DMS 273 (cell line): ENCODE data around the gene PPP1R1A.
A peak's percentile ranks its signal among the peaks of the same experiment; 100 is the strongest.

Source experiments
- DNase-seq: peaks from one replicate; lab custom pipeline; 2025; ENCODE audit not compliant: unreplicated experiment; lab: John Stamatoyannopoulos, UW

The PPP1R1A gene

GRCh38 chr12:54571193-54572188 is 17.0 kb downstream of the PPP1R1A start:
- peak; percentile 12 for DNase-seq

GRCh38 chr12:54569995-54570528 is 18.4 kb downstream of the PPP1R1A start:
- DNase-seq: no peak

- no peak for DNase-seq
Measured at GRCh38 chr12:54569072-54569471, 19.4 kb downstream of the PPP1R1A start.

GRCh38 chr12:54566792-54567191 is 21.7 kb downstream of the PPP1R1A start:
- no peak for DNase-seq

GRCh38 chr12:54565986-54566544 is 22.4 kb downstream of the PPP1R1A start:
- no peak for DNase-seq

- no peak for DNase-seq
Measured at GRCh38 chr12:54565310-54565985, 23.0 kb downstream of the PPP1R1A start.

- no peak for DNase-seq
Measured at GRCh38 chr12:54564768-54565167, 23.7 kb downstream of the PPP1R1A start.

GRCh38 chr12:54563787-54564186 is 24.7 kb downstream of the PPP1R1A start:
- DNase-seq: no peak

GRCh38 chr12:54562750-54563356 is 25.6 kb downstream of the PPP1R1A start:
- no peak for DNase-seq

GRCh38 chr12:54561164-54561563 is 27.3 kb downstream of the PPP1R1A start:
- no peak for DNase-seq

- peak; percentile 70 for DNase-seq
Measured at GRCh38 chr12:54560374-54560858, 28.0 kb downstream of the PPP1R1A start.

- no peak for DNase-seq
Measured at GRCh38 chr12:54558759-54559158, 29.7 kb downstream of the PPP1R1A start.

GRCh38 chr12:54558311-54558710 is 30.1 kb downstream of the PPP1R1A start:
- DNase-seq: no peak

- peak; percentile 4 for DNase-seq
Measured at GRCh38 chr12:54555670-54556257, 32.7 kb downstream of the PPP1R1A start.

GRCh38 chr12:54549774-54550451 is 38.5 kb downstream of the PPP1R1A start:
- DNase-seq: peak; percentile 19

GRCh38 chr12:54546511-54546910 is 41.9 kb downstream of the PPP1R1A start:
- no peak for DNase-seq

- no peak for DNase-seq
Measured at GRCh38 chr12:54544743-54545142, 43.7 kb downstream of the PPP1R1A start.

GRCh38 chr12:54543526-54543925 is 44.9 kb downstream of the PPP1R1A start:
- DNase-seq: no peak

GRCh38 chr12:54541751-54542290 is 46.6 kb downstream of the PPP1R1A start:
- DNase-seq: no peak
